Activated naive CD8-positive, alpha-beta T cell treated with anti-CD3 and anti-CD28 coated beads for 36 hours (primary cell): Measurements from ENCODE around the gene UBAP1L. TPM values are rescaled to one million over a fixed set of nuclear protein-coding genes. Genes with fewer than 3 reads are reported as not detected.
"Not testable (repeated sequence)": the region's sequence is repeated elsewhere in the genome, so short reads cannot be mapped to it uniquely, and the experiment has no call there.

Experiments used
- DNase-seq: peaks from one replicate; pipeline ENCODE4 v3.0.0; 2021
- H3K27ac Mint-ChIP-seq: one replicate; pipeline ENCODE4 v1.8.0; 2022; ENCODE audit warnings: mild to moderate bottlenecking, moderate library complexity, mixed read lengths
- H3K27me3 Mint-ChIP-seq: one replicate; pipeline ENCODE4 v1.8.0; 2022; ENCODE audit warnings: mild to moderate bottlenecking, mixed read lengths
- H3K36me3 Mint-ChIP-seq: one replicate; pipeline ENCODE4 v1.8.0; 2021; ENCODE audit warnings: mild to moderate bottlenecking, mixed read lengths
- H3K4me1 Mint-ChIP-seq: one replicate; pipeline ENCODE4 v1.8.0; 2021; ENCODE audit warnings: mixed read lengths
- H3K4me3 Mint-ChIP-seq: one replicate; pipeline ENCODE4 v1.8.0; 2022; ENCODE audit warnings: mild to moderate bottlenecking, moderate library complexity, mixed read lengths
- H3K9me3 Mint-ChIP-seq: one replicate; pipeline ENCODE4 v1.8.0; 2022; ENCODE audit warnings: mixed read lengths
- total RNA-seq, 2 experiments: library from RNA; stranded (reverse); gene quantifications; one replicate each; pipeline ENCODE4 v1.2.3, GENCODE V29; 2021

The UBAP1L gene
- total RNA-seq, 2 experiments from 2014 or later, result 2.2 to 2.7 TPM

GRCh38 chr15:65056106-65056505 is 58.9 kb downstream of the UBAP1L start:
- Mint-ChIP-seq H3K27me3 (no peaks in the 10 kb centered on the region), H3K9me3 (no peaks in the 10 kb centered on the region), H3K4me3 (no peak overlapping the region), H3K4me1 (peaks cover 2% of the 10 kb centered on the region), H3K36me3 (no peaks in the 10 kb centered on the region), H3K27ac (no peak overlapping the region)
- no peak for DNase-seq

DNA sequence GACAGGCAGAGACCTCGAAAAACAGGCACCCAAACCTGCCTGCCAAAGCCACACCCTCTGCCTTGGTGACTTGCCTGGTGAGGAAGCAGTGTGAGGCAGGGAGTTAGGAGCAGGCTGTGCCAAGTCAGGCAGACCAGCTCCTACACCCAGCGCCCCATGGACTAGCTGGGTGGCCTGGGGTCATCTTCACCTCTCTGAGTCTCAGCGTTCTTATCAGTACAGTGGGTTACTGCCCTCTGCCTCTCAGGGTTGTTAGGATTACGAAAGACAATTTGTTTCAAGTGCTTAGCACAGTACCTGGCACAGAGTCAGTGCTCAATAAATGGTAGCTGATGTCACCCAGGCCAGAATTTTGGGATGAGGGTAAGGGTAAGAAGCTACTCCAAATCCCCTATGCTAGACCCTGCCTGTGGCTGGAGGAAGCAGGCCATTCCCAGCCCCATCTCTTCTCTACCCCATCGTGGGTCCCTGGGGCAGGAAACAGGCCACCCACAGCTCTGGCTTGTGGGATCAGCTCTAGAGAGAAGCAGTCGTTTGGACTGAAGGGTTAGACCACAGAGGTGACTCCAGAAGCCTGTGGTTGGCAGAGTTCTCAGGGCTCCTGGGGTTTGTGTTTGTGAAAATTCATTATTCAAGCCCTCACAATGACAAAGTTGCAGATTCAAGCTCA is 59.7 kb downstream of the UBAP1L start:
- Mint-ChIP-seq H3K4me3 (no peak overlapping the region), H3K9me3 (no peaks in the 10 kb centered on the region), H3K27ac (no peak overlapping the region)

DNA sequence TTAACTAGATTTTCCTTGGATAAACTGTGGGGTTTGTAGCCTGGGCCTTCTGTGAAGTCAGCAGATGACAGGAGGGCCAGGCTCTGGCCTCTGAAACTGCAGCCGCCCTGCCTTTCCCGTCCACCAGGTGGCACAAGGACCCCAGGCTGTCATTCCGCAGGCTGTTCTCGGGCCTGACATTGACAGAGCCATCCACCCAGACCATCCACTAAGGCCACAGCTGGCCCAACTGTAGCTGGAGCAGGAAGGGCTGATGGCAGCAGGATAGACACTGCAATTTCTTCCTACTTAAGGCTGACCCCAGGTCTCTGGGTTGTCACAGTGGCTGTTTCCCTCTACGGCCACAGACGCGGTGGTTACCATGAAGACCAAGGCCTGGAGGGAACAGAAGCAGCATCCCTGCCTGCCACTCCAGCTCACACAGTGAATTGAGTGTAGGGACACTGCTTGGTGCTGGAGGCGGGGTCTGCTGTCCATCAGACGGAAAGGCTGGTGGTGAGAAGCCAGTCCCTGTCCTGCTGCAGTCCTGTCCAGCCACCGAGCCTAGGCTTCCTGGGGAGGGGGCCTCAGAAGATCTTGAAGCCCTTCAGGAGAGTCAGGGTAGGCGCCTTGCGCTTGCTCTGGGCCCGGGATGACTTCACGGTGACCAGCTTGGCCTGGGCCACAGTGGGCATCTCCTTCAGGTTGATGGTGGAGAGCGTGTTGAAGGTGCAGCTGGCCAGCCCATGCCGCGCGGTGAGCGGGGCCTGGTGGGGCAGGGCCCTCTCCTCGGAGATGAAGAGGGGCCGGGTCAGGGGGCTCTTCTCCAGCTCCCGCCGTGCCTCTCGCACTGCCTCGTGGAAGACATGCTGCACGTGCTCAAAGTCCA is 60.4 kb downstream of the UBAP1L start:
- Mint-ChIP-seq H3K4me1 (peaks cover 11% of the 10 kb centered on the region), H3K9me3 (no peaks in the 10 kb centered on the region), H3K27ac (no peak overlapping the region), H3K4me3 (no peak overlapping the region), H3K27me3 (peaks cover 9% of the 10 kb centered on the region), H3K36me3 (no peaks in the 10 kb centered on the region)
- DNase-seq, result peak; percentile 67

More for the DNA sequence above, 59.7 kb downstream of the UBAP1L start:
- H3K36me3 Mint-ChIP-seq, result no peaks in the 10 kb centered on the region
- H3K27me3 Mint-ChIP-seq, result peaks cover 1% of the 10 kb centered on the region
- H3K4me1 Mint-ChIP-seq, result peaks cover 3% of the 10 kb centered on the region
- no peak for DNase-seq

DNA sequence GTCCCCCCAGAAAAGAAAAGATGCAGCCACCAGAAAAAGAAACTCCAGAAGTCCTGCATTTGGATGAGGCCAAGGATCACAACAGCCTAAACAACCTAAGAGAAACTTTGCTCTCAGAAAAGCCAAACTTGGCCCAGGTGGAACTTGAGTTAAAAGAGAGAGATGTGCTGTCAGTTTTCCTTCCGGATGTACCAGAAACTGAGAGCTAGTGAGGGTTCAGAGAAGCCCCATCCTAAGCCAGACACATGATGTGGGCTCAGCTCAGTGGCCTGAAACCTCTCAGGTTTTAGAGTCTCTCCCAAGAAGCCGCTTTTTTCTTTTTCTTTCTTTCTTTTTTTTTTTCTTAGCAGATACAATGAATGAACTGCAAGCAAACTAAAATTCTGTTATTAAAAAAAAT is 62.0 kb downstream of the UBAP1L start:
- peaks cover 9% of the 10 kb centered on the region for H3K27me3 Mint-ChIP-seq
- H3K9me3 Mint-ChIP-seq, result no peaks in the 10 kb centered on the region
- no peak overlapping the region for H3K27ac Mint-ChIP-seq
- DNase-seq, result no peak
- H3K4me1 Mint-ChIP-seq, result peaks cover 17% of the 10 kb centered on the region
- no peak overlapping the region for H3K4me3 Mint-ChIP-seq
- no peaks in the 10 kb centered on the region for H3K36me3 Mint-ChIP-seq

DNA sequence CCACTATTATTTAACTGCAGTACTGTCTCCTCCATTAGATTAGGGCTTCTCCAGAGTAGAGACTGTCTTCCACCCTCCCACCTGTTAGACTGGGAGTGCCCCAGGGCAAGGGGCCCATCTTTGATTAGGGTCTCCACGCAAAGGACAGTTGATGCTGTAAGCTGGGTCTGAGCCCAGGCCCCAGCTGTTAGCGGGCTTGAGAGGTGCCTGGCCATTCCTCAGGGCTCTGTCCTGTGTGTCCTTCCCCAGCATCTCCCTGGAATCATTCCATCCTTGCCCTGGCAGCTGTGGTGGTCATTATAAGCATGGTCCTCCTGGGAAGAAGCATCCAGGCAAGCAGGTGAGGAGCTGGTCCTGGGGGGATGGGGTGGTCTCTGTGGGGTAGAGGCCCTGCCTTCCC is 63.7 kb downstream of the UBAP1L start:
- Mint-ChIP-seq H3K4me1 (peaks cover 17% of the 10 kb centered on the region), H3K36me3 (no peaks in the 10 kb centered on the region), H3K27ac (no peak overlapping the region), H3K9me3 (no peaks in the 10 kb centered on the region), H3K27me3 (peaks cover 9% of the 10 kb centered on the region), H3K4me3 (no peak overlapping the region)
- no peak for DNase-seq

DNA sequence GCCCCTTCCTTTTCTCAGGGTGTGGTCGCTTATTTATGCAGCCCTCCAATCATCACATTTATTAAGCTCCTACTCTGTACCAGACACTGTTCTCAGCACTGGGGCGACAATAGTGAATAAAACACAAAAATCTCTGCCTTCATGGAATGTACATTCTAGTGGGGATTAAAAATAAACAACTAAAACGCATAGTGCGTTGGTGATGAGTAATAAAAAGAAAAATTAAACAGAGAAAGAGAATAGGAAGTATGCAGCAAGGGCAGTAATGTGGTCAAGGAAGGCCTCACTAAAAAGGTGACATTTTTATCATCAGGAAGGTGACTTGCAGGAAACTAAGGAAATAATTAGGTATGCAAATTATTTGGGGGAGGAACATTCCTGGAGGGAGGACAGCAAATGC is 64.7 kb downstream of the UBAP1L start:
- H3K9me3 Mint-ChIP-seq, result no peaks in the 10 kb centered on the region
- DNase-seq, result no peak
- peaks cover 15% of the 10 kb centered on the region for H3K4me1 Mint-ChIP-seq
- no peak overlapping the region for H3K4me3 Mint-ChIP-seq
- no peak overlapping the region for H3K27ac Mint-ChIP-seq
- peaks cover 9% of the 10 kb centered on the region for H3K27me3 Mint-ChIP-seq
- no peaks in the 10 kb centered on the region for H3K36me3 Mint-ChIP-seq

GRCh38 chr15:65049418-65049840 is 65.6 kb downstream of the UBAP1L start:
- Mint-ChIP-seq H3K4me3 (peak overlapping the region; percentile 32), H3K9me3 (no peaks in the 10 kb centered on the region), H3K27ac (no peak overlapping the region), H3K4me1 (peaks cover 15% of the 10 kb centered on the region), H3K27me3 (peaks cover 9% of the 10 kb centered on the region), H3K36me3 (no peaks in the 10 kb centered on the region)
- DNase-seq, result peak; percentile 90

DNA sequence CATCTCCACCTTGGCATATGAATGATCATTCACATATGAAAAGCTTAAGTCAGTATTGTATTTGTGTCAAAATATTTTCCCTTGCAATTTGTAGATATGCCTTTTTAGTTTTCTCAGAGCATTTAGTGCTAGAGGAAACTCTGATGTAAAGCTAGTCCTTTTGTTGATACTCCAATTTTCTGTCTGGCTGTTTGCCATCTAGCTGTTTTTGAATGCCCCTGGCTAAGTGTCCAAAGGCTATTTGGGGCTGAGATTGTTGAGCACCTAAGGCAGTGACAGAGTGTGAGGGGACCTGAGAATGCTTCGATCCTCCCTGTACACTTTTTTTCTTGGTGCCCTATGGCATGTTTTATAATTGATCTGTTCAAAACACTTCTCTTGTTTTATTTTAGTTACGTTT is 66.8 kb downstream of the UBAP1L start:
- Mint-ChIP-seq H3K9me3 (no peaks in the 10 kb centered on the region), H3K4me1 (peaks cover 17% of the 10 kb centered on the region), H3K36me3 (no peaks in the 10 kb centered on the region), H3K4me3 (no peak overlapping the region), H3K27ac (no peak overlapping the region), H3K27me3 (peaks cover 9% of the 10 kb centered on the region)
- no peak for DNase-seq

GRCh38 chr15:65044724-65045481 is 70.1 kb downstream of the UBAP1L start, which contains the start of gene SLC51B:
Gene SLC51B (plus strand): TSS chr15:65045387. CDS start chr15:65050005, 4,618 bp downstream.
- Mint-ChIP-seq H3K4me1 (peaks cover 12% of the 10 kb centered on the region), H3K27ac (no peak within 1 kb of the TSS), H3K9me3 (no peaks in the 10 kb centered on the region)

DNA sequence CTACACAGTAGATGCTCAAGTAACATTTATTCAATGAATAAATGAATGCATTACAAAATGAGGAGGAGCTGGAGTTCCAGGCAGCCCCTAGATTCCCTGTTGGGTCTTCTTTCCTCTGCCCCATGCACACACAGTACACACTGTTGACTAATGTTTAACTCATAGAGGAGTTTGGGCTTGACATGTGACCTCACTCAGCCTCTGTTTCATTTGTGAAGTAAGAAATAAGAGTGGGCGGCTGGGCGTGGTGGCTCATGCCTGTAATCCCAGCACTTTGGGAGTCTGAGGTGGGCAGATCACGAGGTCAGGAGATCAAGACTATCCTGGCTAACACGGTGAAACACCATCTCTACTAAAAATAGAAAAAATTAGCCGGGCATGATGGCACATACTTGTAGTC is 70.8 kb downstream of the UBAP1L start:
- not testable (repeated sequence) for H3K27me3 Mint-ChIP-seq, DNase-seq, H3K9me3 Mint-ChIP-seq, H3K4me1 Mint-ChIP-seq, H3K4me3 Mint-ChIP-seq, H3K36me3 Mint-ChIP-seq, H3K27ac Mint-ChIP-seq

More at GRCh38 chr15:65044724-65045481, 70.1 kb downstream of the UBAP1L start, which contains the start of gene SLC51B:
- H3K27me3 Mint-ChIP-seq, result peaks cover 3% of the 10 kb centered on the region
- no peak within 1 kb of the TSS for H3K4me3 Mint-ChIP-seq
- H3K36me3 Mint-ChIP-seq, result no peaks in the 10 kb centered on the region
- no peak for DNase-seq

- Mint-ChIP-seq H3K9me3 (no peaks in the 10 kb centered on the region), H3K4me1 (peaks cover 2% of the 10 kb centered on the region), H3K27ac (no peak overlapping the region), H3K4me3 (no peak overlapping the region), H3K27me3 (no peaks in the 10 kb centered on the region), H3K36me3 (no peaks in the 10 kb centered on the region)
- no peak for DNase-seq
These were observed 72.1 kb downstream of the UBAP1L start for GRCh38 chr15:65042776-65043327.

Other genes with a start within 250 kb of the UBAP1L start
- gene ANKDD1A, start 203.3 kb downstream of the UBAP1L start, total RNA-seq, result 1 to 10 TPM; 2.8 to 2.9 TPM
- 10 to 100 TPM; 69.2 to 73.3 TPM for gene SPG21, start 125.3 kb downstream of the UBAP1L start, total RNA-seq
- gene MTFMT, start 85.6 kb downstream of the UBAP1L start, total RNA-seq, result 10 to 100 TPM; 26.8 to 28.3 TPM
- not detected for gene SLC51B, start 69.8 kb downstream of the UBAP1L start, total RNA-seq
- not detected for gene RASL12, start 47.2 kb downstream of the UBAP1L start, total RNA-seq
- not detected for gene KBTBD13, start 38.5 kb downstream of the UBAP1L start, total RNA-seq
- 10 to 100 TPM; 33.1 to 34.3 TPM for gene PDCD7, start 18.6 kb upstream of the UBAP1L start, total RNA-seq
- 10 to 100 TPM; 70.6 to 74.9 TPM for gene CLPX, start 70.1 kb upstream of the UBAP1L start, total RNA-seq
- not detected for gene CILP, start 96.3 kb upstream of the UBAP1L start, total RNA-seq
- gene PARP16, start 171.7 kb upstream of the UBAP1L start, total RNA-seq, result 10 to 100 TPM; 15.5 to 16.4 TPM
- not detected for gene RNU5A-1, start 180.9 kb upstream of the UBAP1L start, total RNA-seq
- 10 to 100 TPM in 1 of 2 experiments, not detected in 1; 11.6 TPM for gene RNU5B-1, start 189.5 kb upstream of the UBAP1L start, total RNA-seq